IMR-90 (cell line): ENCODE measurements around the gene UBFD1. TPM values are rescaled to one million over a fixed set of nuclear protein-coding genes. Genes with fewer than 3 reads are reported as not detected.

Source experiments
- MAFK ChIP-seq: IDR thresholded peaks from 2 replicates; pipeline ENCODE4 v1.6.1; 2012; ENCODE audit warnings: low read depth, low read length, improper control_type of control experiment
- NFE2L2 ChIP-seq: fragments of 150-350 bp; IDR thresholded peaks from 2 replicates; pipeline ENCODE4 v1.6.1; 2016; ENCODE audit warnings: low read depth, mild to moderate bottlenecking, low read length
- USF2 ChIP-seq: fragments of 150-350 bp; IDR thresholded peaks from 2 replicates; pipeline ENCODE4 v1.6.1; 2017; ENCODE audit warnings: mild to moderate bottlenecking, antibody characterized with exemption, low read length, low read depth
- polyA plus RNA-seq, 3 experiments: library from polyadenylated mRNA; depleted of rRNA; stranded (reverse); fragments of >200 nt; gene quantifications; 2 replicates each; pipeline ENCODE4 v1.2.3, GENCODE V29; 2012; ENCODE audit warnings: low replicate concordance in 1 of 3
- total RNA-seq: library from RNA; depleted of rRNA; stranded (reverse); fragments of >200 nt; gene quantifications from 2 replicates; pipeline ENCODE4 v1.2.3, GENCODE V29; 2012

The UBFD1 gene
- total and polyA plus RNA-seq, 2 of the 4 experiments (the other 2 are of a cell fraction): 39.3 to 55.0 TPM

- TF ChIP-seq USF2 (no peak), MAFK (no peak), NFE2L2 (no peak)
These were observed 38.6 kb downstream of the UBFD1 start, which contains the start of gene NDUFAB1 (continued) for GRCh38 chr16:23595951-23596720.
